LoVo (cell line): ENCODE measurements around the gene DISP2.

ENCODE experiments used
- DNase-seq: peaks from one replicate; pipeline ENCODE4 v3.0.0-alpha.2; 2016; ENCODE audit warnings: low spot score

Gene DISP2

GRCh38 chr15:40357723-40358470, at the start of gene DISP2:
TSS of gene DISP2 (plus strand) at chr15:40358219. CDS start at chr15:40358322, 103 bp downstream.
- peak; percentile 96 for DNase-seq

GRCh38 chr15:40309344-40309862, 48.6 kb upstream of the DISP2 start:
- no peak for DNase-seq

GRCh38 chr15:40310001-40310959, 47.7 kb upstream of the DISP2 start:
- DNase-seq: peak; percentile 27

- no peak for DNase-seq
Measured at GRCh38 chr15:40310993-40311392, 47.0 kb upstream of the DISP2 start.

GRCh38 chr15:40312370-40313158, 45.5 kb upstream of the DISP2 start:
- DNase-seq: no peak

GRCh38 chr15:40313531-40314398, 44.3 kb upstream of the DISP2 start:
- peak; percentile 86 for DNase-seq

GRCh38 chr15:40314723-40315276, 43.2 kb upstream of the DISP2 start:
- no peak for DNase-seq

- no peak for DNase-seq
Measured at GRCh38 chr15:40316931-40317330, 41.1 kb upstream of the DISP2 start.

- no peak for DNase-seq
Measured at GRCh38 chr15:40317580-40317979, 40.4 kb upstream of the DISP2 start.

GRCh38 chr15:40320409-40320808, 37.6 kb upstream of the DISP2 start:
- DNase-seq: no peak

- peak; percentile 80 for DNase-seq
Measured at GRCh38 chr15:40320931-40321371, 37.1 kb upstream of the DISP2 start.

- no peak for DNase-seq
Measured at GRCh38 chr15:40322531-40323238, 35.3 kb upstream of the DISP2 start.

- peak; percentile 98 for DNase-seq
Measured at GRCh38 chr15:40323239-40323952, 34.6 kb upstream of the DISP2 start, which contains the start of gene INAFM2. TSS of gene INAFM2 (plus strand) at chr15:40323692. CDS start at chr15:40324056, 364 bp downstream.

GRCh38 chr15:40323953-40324937, 33.8 kb upstream of the DISP2 start:
- DNase-seq: no peak

GRCh38 chr15:40325188-40325587, 32.8 kb upstream of the DISP2 start:
- no peak for DNase-seq

- DNase-seq: no peak
Measured at GRCh38 chr15:40325700-40326099, 32.3 kb upstream of the DISP2 start.

GRCh38 chr15:40327457-40327856, 30.6 kb upstream of the DISP2 start:
- no peak for DNase-seq

GRCh38 chr15:40328176-40328575, 29.8 kb upstream of the DISP2 start:
- no peak for DNase-seq
